HT1080 (cell line): ENCODE data around the gene MYO18B. TPM values are rescaled to one million over a fixed set of nuclear protein-coding genes. Genes with fewer than 3 reads are reported as not detected.

Experiments
- DNase-seq: peaks from one replicate; pipeline ENCODE4 v3.0.0-alpha.2; 2015; ENCODE audit warnings: low read depth
- total RNA-seq: library from RNA; depleted of rRNA; stranded (reverse); fragments of >200 nt; shearing (Covaris generic); gene quantifications from 2 replicates; pipeline ENCODE4 v1.2.3, GENCODE V29; 2014

The MYO18B gene
- total RNA-seq, 1 experiment from 2014 or later: 1.9 TPM

DNA sequence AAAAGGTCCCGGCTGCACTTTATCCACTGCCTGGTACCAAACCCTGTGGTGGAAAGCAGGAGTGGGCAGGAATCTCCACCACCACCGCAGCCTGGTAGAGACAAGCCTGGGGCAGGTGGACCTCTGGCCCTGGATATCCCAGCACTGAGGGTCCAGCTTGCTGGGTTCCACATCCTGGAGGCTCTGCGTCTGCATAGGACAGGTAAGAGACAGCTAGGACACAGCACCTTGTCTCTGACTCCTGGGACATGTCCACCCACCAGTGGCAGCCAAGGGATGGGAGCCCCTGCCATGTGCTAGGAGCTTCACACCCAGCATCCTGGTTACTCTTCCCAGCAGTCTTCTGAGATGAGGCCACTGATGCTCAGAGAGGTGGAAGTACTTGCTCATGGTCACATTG is 105.5 kb downstream of the MYO18B start:
- DNase-seq: no peak

DNA sequence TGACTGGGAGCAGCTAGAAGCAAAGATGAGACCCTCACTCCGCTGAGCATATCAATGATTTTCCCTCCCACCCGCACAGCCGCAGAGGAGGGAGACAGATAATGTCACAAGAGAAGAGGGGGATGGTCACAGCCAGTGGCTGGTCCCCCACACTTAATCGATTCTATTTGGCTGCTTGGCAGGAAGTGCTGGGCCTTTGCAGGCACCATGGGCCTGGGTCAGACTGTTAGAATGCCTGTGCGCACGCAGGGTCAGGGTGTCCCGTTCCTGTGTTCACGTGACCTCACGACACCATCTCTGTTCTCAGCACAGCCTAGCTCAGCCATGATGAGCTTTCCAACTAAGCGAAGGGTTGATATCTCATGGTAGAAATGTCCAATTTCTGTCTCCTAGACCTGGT is 107.0 kb downstream of the MYO18B start:
- DNase-seq: no peak

DNA sequence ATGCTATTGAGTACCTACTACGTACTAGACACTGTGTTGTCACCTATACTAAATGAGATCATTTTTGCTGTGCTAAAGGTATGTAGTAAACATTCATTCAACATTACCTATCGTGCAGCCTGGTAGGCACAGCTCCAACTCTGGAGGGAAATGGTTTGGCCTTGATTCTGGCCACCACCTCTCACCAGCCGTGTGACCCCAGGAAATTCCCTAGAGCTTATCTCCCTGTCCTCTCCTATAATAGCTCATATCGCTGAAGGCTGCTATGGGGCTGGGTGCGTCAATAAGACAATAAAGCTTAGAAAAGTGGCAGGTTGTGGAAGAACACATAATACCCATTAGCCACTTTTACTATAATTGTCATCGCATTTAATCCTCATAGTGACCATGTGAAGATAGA is 107.5 kb downstream of the MYO18B start:
- no peak for DNase-seq

DNA sequence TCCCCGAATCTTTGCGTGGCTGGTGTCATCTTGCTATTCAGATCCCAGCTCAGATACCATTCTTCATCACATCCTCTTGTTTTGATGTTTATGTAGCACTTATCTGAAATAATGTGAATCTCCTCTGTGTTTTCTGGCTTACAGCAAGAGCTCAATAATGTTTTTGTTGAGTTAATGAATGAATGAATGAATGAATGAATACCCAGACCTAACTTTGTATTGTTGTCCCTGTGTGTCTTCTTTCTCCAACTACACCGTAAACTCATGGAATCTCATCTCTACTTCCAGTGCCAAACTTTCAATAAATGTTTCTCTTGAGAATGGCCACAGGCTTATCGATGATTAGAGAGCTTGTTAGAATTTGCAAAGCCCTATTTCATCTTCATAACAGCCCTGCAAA is 110.2 kb downstream of the MYO18B start:
- no peak for DNase-seq

DNA sequence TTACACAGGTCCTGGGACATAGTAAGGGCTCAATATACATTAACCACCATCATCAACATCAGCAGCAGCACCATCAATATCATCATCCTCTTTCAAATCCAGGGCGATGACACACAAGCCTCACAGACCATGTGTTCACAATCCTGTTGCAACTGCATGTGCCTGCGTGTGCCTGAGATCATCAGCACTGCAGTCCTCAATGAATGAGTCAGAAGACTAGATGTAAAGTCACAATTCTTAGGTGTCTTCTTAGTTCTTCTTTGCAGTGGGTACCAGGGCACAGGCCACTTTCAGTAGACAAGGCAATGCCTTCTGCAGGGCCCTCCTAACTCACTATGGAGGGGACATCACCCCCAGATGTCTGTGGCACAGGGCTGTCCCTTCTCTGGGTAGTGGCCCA is 111.1 kb downstream of the MYO18B start:
- peak; percentile 75 for DNase-seq

DNA sequence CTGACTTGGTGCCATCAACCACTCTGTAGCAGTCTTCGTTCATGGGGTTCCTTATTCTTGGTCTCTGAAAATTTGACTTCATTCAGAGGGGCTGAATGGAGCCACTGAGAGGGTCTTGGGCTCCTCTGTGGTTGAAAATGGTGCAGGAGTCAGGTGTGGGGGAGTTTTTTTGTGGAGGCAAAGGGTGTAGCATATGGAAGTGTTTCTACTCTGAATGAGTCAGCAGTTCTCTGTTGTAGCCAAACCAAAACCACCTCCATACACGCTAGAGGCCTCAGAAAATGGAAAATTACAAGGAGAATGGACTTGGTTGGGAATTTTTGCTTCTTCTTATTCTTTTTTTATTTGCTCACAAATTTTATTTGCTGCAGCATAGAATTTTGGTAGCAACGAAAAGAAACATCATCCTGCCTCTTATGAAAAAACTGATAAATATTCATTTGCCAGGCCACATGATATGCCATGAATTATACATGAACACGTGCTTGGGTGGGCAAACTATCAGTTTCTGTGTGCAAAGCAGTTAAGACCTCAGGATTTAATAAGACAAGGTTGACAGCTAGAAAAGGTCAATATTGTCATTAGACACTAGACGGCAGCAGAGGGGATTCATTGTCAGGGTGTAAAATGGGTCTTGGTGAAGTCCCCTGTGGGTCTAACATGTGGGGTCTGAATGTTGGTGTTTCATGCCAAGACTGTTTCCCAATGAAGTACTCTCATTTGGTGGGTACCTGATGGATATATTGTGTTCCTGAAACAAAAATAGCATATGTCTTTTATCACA is 111.7 kb downstream of the MYO18B start:
- peak; percentile 13 for DNase-seq

DNA sequence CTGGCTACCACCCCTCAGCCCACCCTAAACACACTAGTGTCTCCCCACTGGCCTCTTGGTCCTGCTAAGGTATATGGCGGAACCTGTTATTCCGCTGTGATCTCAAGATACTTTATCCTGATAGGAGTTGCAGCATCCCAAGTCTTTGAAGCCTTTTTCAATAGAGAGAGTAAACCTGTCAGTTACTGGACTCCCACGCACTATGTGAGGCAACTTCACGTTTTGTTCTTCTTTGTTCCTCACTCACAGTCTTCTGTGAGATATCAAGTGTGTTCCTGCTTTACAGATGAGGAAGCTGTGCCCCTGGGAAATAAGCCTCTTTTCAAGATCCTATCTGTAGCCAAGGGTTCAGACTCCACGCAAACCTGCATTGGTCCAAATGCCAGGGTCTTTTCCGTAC is 127.8 kb downstream of the MYO18B start:
- no peak for DNase-seq

DNA sequence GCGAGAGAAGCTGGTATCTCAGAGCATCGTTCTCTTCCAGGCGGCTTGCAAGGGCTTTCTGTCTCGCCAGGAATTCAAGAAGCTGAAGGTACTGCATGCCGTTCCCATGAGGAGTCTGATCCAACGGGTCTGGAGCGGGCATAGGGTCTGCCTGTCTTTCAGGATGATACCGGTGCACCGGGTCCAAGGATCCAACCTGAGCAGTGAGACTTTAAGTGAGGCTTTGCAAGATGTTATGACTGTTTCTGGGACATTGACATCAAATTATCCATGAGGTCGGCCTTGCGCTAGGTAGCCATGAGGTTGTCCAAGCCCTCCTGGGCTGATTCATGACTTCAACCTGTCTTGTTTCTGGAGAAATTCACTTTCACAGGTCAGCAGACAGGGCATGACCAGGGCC is 132.3 kb downstream of the MYO18B start:
- DNase-seq: no peak

DNA sequence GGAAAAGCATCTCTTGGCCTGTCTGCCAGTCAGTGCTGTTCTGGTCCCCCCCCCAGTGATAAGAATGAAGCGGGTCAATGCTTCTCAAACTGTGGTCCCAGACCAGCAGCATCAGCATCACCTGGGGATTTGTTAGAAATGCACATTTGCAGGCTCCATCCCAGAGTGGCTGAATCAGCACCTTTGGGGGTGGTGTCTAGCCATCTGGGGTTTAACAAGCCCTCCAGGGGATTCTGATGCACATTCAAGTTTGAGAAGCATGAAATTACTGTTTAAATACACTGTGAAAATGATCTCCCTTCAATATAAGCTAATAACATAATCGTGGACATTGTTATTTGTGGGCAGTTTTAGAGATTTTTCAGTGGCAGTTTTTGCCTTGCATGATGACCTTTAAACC is 133.5 kb downstream of the MYO18B start:
- DNase-seq: no peak

DNA sequence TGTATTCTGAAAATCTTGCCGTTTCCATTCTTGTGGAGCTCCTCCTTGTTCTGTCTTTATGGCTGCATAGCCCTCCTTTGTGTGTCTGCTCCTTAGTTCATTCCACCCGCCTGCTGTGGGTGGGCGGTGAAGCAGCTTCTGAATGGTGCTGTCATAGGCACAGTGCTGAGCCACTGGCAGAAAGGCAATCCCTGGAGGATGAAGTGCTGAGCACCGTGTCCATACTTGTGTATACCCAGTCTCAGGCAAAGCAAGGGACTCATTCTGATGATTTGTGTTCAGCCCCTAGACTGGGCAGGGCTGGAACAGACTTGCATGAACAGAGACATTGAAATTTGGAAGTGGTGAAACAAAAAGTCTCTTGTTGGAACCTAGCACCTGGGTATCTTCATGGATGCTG is 134.9 kb downstream of the MYO18B start:
- DNase-seq: no peak

DNA sequence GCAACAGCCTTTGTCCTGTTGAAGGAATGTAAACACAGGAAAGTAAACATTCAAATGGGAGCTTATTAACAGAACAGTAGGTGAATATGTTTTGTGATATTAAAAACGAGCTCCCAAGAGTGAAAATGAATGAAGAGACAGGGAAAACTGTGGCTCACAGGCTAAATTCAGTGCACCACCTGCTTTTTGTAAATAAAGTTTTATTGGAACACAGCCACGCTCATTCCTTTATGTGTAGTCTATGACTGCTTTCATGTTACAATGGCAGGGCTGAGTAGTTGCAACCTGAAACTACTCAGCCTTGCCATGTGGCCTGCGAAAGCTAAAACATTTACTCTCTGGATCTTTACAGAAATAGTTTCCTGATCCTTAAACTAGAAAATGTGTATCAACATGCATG is 136.9 kb downstream of the MYO18B start:
- no peak for DNase-seq

DNA sequence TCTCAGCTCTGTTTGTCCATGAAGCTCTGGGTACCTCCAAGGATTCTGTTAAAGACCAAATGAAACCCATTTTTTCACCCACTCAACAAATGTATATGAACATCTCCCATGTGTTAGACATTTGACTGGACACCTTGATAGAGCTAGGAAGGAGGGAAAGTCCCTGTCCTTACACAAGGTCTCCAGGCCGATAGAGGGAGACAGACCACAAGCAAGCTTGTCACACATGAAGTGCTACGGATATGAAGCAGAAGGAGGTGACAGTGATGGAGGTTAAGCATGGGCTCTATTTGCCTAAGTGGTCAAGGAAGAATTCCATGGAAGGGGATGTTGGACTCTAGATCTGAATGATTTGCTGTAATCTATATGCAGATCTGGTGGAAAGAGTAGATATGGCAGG is 138.5 kb downstream of the MYO18B start:
- DNase-seq: no peak

DNA sequence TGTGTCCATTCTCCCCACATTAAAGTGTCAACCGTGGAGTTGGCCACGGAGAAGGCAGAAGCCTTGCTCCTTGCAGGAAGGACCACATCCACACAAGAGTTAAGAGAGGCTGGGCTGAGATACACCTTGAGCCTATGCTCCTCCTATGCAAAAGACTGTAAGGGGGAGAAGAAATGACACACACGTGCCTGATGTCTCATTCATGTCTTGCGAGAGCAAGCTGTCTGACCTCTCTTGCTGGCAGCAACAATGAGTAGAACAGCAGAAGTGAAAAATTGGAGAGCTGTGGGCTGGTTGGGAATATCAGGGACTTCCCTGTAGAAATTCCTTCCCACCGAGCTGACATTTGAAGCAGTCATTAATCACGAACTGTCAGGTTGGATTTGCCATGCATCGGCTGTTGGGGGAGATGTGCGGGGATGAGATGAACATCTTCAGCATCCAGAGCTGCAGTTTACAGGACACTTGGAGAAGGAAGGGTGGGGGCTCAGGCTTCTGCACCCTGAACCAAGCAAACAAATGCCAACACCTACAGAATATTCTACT is 139.3 kb downstream of the MYO18B start:
- DNase-seq: no peak

DNA sequence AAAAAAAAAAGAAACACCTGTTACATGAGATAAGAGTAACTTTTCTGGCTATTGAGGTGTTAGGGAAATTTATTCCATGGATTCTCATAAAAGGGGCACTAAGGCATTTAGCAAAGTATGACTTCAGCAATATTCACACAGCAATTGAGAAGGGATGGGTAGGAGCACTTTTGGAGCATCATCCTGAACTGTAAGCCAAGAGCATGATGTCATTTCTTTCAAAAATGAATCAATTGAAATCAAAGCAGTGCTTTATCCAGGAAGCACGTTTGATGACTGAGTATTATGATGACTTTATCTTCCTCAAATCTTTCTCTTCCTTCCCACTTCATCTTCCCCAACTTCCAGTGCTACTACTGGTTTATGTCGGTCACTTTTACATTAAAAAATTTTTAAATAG is 140.4 kb downstream of the MYO18B start:
- no peak for DNase-seq

DNA sequence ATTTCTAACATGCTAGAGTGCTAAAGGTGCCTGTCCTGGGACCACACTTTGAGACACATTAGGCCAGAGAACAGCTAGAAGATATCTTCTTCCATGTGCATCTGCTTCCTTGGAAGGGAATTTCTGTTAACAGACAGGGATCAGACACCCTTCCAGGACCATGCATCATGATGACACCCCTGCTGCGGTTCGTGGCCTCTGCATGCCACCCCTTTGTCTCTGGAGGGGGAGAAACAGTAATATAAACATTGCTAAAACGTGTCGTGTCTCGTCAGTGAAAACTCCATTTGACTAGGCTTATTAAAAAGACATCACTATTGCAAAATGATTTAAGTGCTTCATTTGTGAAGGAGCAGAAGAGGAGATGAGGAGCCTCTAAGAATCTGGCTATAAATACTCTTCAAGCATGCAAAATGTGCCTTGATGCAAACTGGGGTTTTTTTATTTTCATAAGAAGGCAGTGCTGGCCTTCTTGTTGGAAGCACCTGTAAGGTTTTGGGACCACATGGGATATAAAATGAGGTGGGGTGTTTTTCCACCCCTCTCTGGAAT is 141.6 kb downstream of the MYO18B start:
- no peak for DNase-seq

DNA sequence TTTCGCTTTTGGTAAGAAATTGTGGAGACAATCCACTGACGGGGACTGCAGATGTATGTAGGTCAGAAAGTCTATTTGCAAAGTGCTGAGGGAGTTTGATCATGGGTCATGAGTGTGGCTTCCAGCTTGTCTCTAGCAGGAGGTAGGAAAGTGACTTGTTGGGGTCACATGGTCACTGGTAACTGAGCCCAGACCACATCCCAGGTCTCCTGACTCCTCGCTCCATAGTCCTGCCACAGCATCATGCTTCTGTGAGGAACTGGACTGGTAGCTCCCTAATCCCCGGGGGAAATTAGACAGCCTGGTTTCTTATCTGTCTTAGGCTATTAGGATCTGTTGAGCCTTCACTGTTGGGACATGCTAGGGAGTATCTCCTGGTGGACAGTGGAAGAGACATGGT is 142.1 kb downstream of the MYO18B start:
- no peak for DNase-seq

DNA sequence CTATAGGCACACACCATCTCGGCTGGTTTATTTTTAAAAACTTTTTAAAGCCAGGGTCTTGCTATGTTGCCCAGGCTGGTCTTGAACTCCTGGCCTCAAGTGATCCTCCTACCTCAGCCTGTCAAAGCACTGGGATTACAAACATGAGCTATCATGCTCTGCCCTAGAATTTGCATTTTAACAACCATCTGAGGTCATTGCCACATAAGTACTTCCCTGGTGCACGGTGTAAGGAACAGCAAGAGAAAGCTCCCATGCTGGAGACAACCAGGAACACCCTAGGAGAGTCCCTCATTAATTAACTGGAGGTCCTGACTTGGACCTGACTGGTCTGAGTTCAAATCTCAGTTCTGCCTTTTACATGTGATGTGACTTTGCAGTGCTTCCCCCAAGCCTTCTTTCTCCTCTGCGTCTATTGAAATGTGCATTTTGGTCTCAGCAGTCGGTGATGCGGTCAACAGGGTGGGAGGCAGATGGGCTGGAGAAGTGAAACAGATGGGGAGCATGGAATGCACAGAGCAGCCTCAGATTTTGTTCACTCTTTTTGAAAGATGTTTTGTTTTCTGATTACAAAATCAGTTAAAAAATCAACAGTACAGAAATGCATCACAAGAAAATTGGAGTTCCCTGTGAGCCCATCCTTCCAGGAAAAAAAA is 146.5 kb downstream of the MYO18B start:
- DNase-seq: no peak

DNA sequence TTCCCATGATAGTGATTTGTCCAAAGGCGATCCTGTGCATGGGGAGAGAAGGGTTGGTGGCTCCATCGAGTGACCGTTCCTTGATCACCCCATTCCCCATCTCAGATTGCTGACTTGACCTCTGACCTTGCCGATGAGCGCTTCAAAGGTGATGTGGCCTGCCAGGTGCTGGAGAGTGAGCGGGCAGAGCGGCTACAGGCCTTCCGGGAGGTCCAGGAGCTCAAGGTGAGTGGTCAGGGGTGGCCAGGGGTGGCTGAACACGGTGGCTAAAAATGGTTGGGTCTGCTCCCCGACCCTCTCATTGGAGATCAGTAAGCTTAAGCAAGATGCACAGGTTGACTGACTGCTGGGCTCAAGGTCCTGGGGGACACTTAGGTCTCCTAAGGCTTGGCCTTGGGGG is 148.7 kb downstream of the MYO18B start:
- DNase-seq: no peak

DNA sequence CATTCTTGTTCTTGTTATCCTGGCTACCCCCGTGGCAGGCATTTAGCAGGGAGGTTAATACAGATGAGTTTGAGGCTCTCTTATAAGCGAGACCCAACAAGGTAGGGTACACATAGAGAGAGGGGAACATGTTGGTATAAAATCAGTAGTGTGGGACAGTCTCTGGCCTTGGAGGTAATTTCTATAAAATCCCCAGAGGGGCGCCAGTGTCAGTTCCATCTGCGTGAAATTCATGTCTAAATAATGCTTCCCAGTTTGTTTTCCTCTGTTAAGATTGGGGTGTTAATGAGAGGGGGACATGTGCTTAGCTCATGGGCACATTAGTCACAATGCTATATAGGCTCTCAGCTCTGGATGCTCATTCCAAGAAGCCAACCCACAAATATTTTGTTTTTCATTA is 150.7 kb downstream of the MYO18B start:
- no peak for DNase-seq

DNA sequence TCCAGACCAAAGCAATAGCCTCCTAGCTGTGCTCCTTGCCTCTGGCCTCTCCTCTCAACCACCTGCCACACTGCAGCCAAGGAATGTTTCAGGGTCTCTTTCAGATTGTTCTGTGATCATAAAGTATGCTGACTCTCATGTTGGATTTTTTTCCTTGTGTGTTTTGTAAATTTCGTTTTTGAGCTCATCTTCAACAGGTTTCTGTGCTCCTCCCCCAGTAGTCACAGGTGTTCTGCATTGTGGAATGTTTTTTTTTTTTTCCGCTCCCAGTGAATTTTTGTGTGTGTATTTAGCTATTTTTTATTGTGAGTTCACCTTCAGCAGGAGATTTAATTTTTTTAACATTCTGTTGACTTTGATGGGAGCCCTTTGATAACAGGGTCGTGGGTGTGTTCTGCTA is 153.7 kb downstream of the MYO18B start:
- no peak for DNase-seq

DNA sequence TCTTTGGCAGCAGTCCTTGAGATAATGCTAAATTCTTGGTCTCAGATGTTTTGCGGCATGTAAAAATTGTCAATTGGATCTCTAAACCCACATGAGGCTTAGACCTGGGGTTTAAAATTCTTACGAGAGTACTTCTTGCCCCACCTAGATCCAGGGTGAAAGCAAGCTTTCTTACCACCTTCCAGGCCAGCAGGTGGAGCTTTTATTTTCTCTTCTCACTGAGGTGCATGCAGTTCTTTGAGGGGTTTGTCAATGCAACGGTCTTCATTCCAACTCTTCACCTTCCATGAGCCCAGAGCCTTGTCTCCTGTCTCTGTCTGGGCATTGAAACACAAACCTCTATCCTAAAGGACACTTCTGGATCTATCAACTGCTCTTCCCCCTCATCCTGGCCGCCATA is 154.1 kb downstream of the MYO18B start:
- DNase-seq: no peak

DNA sequence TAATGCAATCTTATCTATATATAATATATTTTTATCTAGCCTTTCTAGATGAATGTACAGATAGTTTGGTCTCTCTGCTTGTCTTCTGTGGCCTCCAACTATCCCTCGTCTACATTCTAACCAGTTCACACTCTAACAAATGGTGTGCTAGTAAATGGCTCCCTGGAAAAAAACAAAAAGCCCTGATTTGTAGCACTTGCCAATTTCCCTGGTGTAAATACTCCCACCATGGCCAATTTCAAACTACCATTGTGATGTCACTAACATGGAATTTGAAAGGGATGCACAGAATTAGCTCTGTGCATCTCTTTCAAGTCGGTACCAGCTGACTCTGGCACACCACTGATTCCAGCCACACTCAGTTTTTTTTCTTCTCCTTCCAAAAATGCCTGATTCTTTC is 154.6 kb downstream of the MYO18B start:
- DNase-seq: no peak
